22Rv1 (cell line): ENCODE results near the gene CORIN.

Experiments used
- ZFX ChIP-seq: fragments of 450-650 bp; IDR thresholded peaks from 2 replicates; pipeline ENCODE4 v1.6.1; 2017; ENCODE audit warnings: antibody characterized with exemption, borderline replicate concordance
- TF ChIP-seq, protein P1 (sequence below): fragments of 450-650 bp; IDR thresholded peaks from 2 replicates; pipeline ENCODE4 v1.5.1; 2017; ENCODE audit warnings: mild to moderate bottlenecking

DNA sequence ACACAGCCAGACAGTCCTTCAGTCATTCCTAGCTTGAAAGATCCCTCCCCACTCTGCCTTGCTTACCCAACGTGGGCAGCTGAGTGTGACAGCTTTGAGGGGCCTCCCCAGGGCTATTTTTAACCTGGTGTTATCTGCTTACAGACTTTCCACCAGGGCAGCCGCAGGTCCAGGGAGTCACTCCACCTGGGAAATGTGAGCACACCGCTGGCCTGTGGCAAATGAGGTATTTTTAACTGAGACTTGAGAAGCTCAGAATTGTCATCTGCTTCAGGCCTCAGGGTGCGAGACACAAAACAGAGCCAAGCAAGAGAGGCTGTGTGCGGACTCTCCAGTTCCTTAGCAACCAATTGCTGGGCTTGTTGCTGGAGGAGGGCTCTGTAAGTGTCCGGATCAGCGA, 13.0 kb downstream of the CORIN start:
- TF ChIP-seq, protein P1, sequence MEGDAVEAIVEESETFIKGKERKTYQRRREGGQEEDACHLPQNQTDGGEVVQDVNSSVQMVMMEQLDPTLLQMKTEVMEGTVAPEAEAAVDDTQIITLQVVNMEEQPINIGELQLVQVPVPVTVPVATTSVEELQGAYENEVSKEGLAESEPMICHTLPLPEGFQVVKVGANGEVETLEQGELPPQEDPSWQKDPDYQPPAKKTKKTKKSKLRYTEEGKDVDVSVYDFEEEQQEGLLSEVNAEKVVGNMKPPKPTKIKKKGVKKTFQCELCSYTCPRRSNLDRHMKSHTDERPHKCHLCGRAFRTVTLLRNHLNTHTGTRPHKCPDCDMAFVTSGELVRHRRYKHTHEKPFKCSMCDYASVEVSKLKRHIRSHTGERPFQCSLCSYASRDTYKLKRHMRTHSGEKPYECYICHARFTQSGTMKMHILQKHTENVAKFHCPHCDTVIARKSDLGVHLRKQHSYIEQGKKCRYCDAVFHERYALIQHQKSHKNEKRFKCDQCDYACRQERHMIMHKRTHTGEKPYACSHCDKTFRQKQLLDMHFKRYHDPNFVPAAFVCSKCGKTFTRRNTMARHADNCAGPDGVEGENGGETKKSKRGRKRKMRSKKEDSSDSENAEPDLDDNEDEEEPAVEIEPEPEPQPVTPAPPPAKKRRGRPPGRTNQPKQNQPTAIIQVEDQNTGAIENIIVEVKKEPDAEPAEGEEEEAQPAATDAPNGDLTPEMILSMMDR = no peak
- no peak for TF ChIP-seq ZFX
